AG09319 (cell line): ENCODE results near the gene LANCL2.

ENCODE experiments used
- DNase-seq: peaks from one replicate; pipeline ENCODE4 v3.0.0-alpha.2; 2010; ENCODE audit warnings: low read depth; ENCODE audit errors: extremely low read depth
- CTCF ChIP-seq: IDR thresholded peaks from 2 replicates; pipeline ENCODE4 v1.5.1; 2011; ENCODE audit warnings: low read depth, mild to moderate bottlenecking, inconsistent platforms, low read length, moderate library complexity

The LANCL2 gene

GRCh38 chr7:55432939-55433784 lies 68.0 kb downstream of the LANCL2 start:
- TF ChIP-seq CTCF: peak; percentile 34

GRCh38 chr7:55435466-55435865 lies 70.3 kb downstream of the LANCL2 start:
- no peak for TF ChIP-seq CTCF
- DNase-seq: no peak

More at GRCh38 chr7:55432939-55433784, 68.0 kb downstream of the LANCL2 start:
- DNase-seq: peak; percentile 19

DNA sequence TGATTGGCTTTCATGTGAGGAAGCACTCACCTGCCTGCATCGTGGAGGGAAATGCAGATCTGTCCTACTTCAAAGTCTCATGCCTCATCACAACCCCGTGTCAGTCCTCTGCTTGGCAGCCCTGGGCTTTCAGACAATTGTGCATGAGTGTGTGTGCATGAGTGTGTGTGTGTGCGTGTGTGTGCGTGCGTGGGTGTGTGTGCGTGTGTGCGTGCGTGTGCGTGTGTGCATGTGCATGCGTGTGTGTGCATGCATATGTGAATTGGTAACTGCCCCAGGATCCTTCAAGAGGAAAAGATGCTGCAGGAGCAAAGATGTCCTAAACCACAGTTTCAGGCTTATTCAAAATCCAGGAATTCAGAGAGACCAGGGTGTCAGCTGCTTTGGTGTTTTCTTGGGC lies 71.3 kb downstream of the LANCL2 start:
- TF ChIP-seq CTCF: no peak
- DNase-seq: no peak

DNA sequence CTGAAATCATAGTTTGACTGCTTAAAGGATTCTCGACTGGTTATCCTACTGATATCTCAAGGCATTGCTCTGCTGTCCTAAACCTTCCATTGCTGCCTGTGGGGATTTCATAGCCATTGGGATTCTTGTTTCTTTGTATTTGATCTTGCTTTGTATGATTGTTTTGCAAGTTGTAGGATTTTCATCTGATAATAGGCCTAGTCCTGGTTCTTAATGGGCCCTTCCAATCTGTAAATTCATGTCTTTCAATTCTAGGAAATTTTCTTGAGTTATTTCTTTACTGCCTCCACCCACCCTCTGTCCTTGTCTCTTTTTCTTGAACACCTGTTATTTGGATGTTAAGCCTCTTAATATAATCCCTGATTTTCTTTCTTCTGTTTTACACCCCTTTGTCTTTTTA lies 72.2 kb downstream of the LANCL2 start:
- no peak for TF ChIP-seq CTCF
- no peak for DNase-seq

DNA sequence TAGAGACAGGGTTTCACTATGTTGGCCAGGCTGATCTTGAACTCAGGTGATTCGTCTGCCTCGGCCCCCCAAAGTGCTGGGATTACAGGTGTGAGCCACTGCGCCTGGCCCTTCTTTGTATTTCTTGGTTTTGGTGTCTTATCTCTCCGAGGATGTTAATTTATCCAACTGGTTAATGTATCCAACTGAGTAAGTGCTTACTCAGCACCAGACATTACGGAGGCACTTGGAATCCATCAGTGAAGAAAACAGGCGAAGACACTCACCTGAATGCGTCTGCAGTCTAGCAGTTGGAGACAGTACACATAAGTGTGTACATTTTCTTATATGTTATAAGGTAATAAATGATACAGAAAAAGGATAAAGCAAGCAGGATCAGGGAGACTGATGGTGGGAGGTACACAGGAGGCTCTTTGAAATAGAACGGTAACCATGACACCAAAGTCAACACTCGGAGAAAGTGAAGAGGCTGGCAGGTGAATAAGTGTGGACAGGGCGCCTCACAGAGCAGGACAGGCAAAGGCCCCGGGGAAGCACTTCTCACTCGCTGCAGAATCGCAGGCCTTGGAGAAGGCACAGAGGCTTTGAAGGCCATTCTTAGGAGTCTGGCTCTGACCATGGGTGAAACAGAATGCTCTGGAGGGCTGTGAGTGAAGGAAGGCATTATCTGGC lies 73.1 kb downstream of the LANCL2 start:
- no peak for TF ChIP-seq CTCF
- no peak for DNase-seq

DNA sequence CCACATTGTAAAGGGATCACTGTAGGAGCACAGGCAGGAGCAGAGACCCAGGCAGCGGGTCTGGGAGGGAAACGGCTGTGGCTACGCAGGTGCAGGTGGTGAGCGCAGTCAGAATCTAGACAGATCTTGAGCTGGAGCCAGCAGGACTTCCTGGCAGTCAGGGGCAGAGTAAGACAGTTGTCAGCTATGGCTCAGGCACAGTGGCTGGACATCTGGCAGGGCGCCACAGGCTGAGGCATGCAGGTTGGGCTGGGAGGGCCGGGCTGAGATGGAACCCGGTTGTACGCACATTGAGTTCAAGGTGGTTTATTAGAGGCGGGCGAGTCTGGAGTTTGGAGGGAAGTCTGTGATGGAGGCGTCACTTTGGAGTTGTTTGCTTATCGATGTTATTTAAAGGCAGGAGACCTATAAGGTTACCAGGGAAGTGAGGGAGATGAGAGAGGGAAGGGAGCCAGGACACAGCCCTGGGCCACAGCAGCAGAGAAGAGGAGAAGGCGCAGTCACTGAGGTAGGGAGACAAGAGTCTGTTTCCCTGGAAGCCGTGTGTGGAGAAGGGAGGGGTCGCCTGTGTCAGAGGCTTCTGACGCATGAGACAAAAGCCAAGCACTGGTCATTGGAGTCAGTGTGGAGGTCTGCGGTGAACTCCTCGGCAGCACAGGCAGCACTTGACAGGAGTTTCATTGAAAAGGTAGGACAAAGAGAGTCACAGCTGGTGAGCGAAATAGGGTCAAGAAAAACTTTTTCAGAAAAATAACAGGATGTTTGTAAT lies 73.8 kb downstream of the LANCL2 start:
- DNase-seq: no peak
- TF ChIP-seq CTCF: no peak
